Epithelial cell of proximal tubule (primary cell): ENCODE results near the gene ALG14. TPM values are rescaled to one million over a fixed set of nuclear protein-coding genes. Genes with fewer than 3 reads are reported as not detected.

Experiments
- DNase-seq: peaks from one replicate; pipeline ENCODE4 v3.0.0-alpha.2; 2011; ENCODE audit warnings: low read depth
- H3K4me3 ChIP-seq: 2 replicates; pipeline ENCODE4 v1.5.1; 2011; ENCODE audit warnings: low read depth, mild to moderate bottlenecking, low read length
- CTCF ChIP-seq: conservative IDR thresholded peaks from 2 replicates; pipeline ENCODE4 v1.5.1; 2012; ENCODE audit warnings: low read depth, mild to moderate bottlenecking, low read length
- total RNA-seq: library from RNA; depleted of rRNA; stranded (reverse); fragments of >200 nt; gene quantifications from 2 replicates; pipeline ENCODE4 v1.2.3, GENCODE V29; 2015

Gene ALG14
- total RNA-seq, 1 donor from 2014 or later = 1.1 TPM

- DNase-seq = no peak
- H3K4me3 ChIP-seq = no peak overlapping the region
- no peak for TF ChIP-seq CTCF
These were observed 86.0 kb downstream of the ALG14 start for GRCh38 chr1:94986783-94987182.

GRCh38 chr1:94983171-94983739 lies 89.5 kb downstream of the ALG14 start:
- peak; percentile 76 for DNase-seq
- no peak for TF ChIP-seq CTCF
- no peak overlapping the region for H3K4me3 ChIP-seq

GRCh38 chr1:94982398-94982797 lies 90.4 kb downstream of the ALG14 start:
- TF ChIP-seq CTCF = no peak
- H3K4me3 ChIP-seq = no peak overlapping the region
- no peak for DNase-seq

GRCh38 chr1:94981575-94981973 lies 91.2 kb downstream of the ALG14 start:
- DNase-seq = no peak
- no peak for TF ChIP-seq CTCF
- H3K4me3 ChIP-seq = no peak overlapping the region

GRCh38 chr1:94980582-94981574 lies 91.9 kb downstream of the ALG14 start:
- TF ChIP-seq CTCF = no peak
- no peak for DNase-seq

GRCh38 chr1:94979656-94980581 lies 92.8 kb downstream of the ALG14 start:
- H3K4me3 ChIP-seq = no peak overlapping the region
- TF ChIP-seq CTCF = no peak
- DNase-seq = no peak

More at GRCh38 chr1:94980582-94981574, 91.9 kb downstream of the ALG14 start:
- H3K4me3 ChIP-seq = no peak overlapping the region
